Measurements from ENCODE around the gene OARD1.

Gene OARD1

GRCh38 chr6:41073203-41073967 lies 1.2 kb upstream of the OARD1 start:
- peak overlapping the region; percentile 99 for H3K27ac ChIP-seq
- TF ChIP-seq CTCF (conservative IDR thresholded peaks at IDR 0.05) = peak; percentile 54

DNA sequence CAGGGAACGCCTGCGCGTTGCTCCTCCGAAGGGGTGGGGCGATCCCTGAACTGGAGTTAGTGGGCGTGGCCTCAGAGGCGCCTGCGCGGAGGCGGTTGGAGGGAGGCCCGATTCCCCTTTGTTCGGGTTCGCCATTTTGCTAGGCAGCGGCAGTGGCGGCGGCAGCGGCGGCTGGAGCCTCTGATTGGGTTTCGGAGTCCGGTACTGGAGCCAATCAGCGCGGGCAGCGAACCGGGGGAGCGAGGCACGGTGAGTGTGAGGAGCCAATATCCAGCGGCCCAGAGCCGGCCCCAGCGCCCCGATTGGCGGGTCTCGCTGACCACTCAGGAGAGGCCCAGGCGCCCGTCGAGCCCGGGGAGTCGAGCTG lies 663 bp upstream of the OARD1 start, which contains the start of gene NFYA:
Gene NFYA, plus strand, starts transcription at position 139 of the 367 bp plus-strand sequence. CDS start 6,116 bp downstream, outside the sequence.
- no peak for TF ChIP-seq CTCF (conservative IDR thresholded peaks at IDR 0.05)
- H3K27ac ChIP-seq = peak within 1 kb of the TSS; percentile 99

DNA sequence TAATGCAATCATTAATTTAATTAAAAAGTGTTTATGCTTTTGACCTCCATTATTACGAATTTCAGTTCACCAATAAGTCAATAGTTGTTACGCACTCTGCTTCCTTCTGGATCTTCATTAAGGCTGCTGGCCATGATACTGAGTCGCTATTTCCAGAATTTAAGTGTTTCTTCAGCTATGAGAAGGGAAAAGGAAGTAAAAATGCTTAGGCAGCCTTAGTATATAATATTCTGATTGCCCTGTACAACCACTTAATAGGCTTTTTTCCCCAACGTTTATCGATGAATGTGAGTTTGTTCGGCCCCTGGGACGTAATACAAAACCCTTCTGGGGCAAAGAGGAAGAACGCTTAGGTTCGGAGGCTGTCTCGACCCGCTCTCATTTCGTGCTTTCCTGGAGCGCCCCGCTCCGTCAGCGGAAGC lies 644 bp downstream of the OARD1 start:
- peak overlapping the region; percentile 99 for H3K27ac ChIP-seq
- TF ChIP-seq CTCF (conservative IDR thresholded peaks at IDR 0.05) = no peak

GRCh38 chr6:41066867-41067304 lies 5.3 kb downstream of the OARD1 start:
- peak; percentile 83 for TF ChIP-seq CTCF (conservative IDR thresholded peaks at IDR 0.05)
- no peak overlapping the region for H3K27ac ChIP-seq

DNA sequence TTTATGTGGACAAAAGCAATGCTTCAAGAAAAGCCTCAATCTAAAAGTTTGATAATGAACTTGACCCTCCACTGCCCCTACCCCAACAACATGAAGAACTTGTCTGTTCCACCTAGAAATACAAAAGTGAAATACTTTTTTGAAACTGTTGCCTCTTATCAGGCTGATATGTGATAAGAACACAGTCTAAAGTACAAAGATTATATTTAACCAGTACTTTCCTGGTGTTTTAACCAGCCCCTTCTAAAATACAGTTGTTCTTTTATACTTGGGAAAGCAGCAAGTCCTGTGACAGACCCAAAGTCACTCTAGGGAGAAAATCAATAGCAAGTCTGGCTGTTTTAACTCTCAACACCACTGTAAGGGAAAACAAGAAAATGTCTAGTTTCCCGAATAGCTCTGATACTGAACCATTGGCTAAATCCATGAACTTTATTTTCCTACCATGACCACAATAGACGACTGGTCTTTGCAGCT lies 6.6 kb downstream of the OARD1 start:
- no peak overlapping the region for H3K27ac ChIP-seq
- TF ChIP-seq CTCF (conservative IDR thresholded peaks at IDR 0.05) = no peak

- H3K27ac ChIP-seq = no peak overlapping the region
- no peak for TF ChIP-seq CTCF (conservative IDR thresholded peaks at IDR 0.05)
These were observed 7.3 kb downstream of the OARD1 start for GRCh38 chr6:41064841-41065240.

DNA sequence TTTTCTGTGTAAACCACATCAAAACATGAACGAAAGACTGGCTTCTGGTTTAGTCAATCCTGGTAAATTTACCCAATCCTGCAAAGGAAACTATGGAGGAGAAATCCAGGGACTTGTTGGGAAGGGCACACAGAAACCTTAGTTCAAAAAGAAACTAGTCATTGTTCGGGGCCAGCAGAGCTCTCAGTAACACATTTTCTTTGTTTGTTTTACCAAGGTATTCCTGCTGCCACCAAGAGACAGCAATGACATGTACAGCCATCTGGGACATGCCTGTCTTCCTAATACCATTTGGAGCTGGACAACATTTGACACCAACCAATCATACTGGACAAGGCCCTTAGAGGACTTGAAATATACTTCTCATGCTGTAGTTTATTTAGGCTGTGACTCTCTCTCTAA lies 8.3 kb downstream of the OARD1 start:
- no peak for TF ChIP-seq CTCF (conservative IDR thresholded peaks at IDR 0.05)

More for the DNA sequence above, 8.3 kb downstream of the OARD1 start:
- H3K27ac ChIP-seq = no peak overlapping the region

All from VCaP (cell line).